ENCODE measurements around the gene NUMB. TPM values are rescaled to one million over a fixed set of nuclear protein-coding genes. Genes with fewer than 3 reads are reported as not detected.

NUMB gene
- polyA plus RNA-seq, 1 donor from 2014 or later = 11.5 TPM

GRCh38 chr14:73261520-73262426, 196.6 kb downstream of the NUMB start:
- Histone ChIP-seq H3K36me3 (ENCODE audit: insufficient read depth, low read length) (no peaks in the 10 kb centered on the region), H3K4me3 (ENCODE audit: low read length) (no peak overlapping the region), H3K27ac (ENCODE audit: low read length) (no peak overlapping the region), H4K20me1 (ENCODE audit: insufficient read depth) (no peaks in the 10 kb centered on the region), H3K27me3 (ENCODE audit: insufficient read depth, low read depth, low read length) (no peaks in the 10 kb centered on the region), H3K4me2 (ENCODE audit: low read length) (no peak overlapping the region), H3K9me2 (ENCODE audit: insufficient read depth, low read length) (no peaks in the 10 kb centered on the region), H3F3A (ENCODE audit: insufficient read depth, low read length, poor library complexity, severe bottlenecking) (no peaks in the 10 kb centered on the region), H3K79me2 (replicated peaks; ENCODE audit: insufficient read depth, low read length) (no peaks in the 10 kb centered on the region), H3K9me3 (ENCODE audit: low read length) (no peaks in the 10 kb centered on the region), H2AFZ (ENCODE audit: low read depth, low read length) (no peak overlapping the region), H3K9ac (ENCODE audit: low read length) (no peak overlapping the region)
- no peak for TF ChIP-seq POLR2AphosphoS5 (IDR thresholded peaks at IDR 0.05)
- TF ChIP-seq RAD21 (conservative IDR thresholded peaks at IDR 0.05) = no peak

- Histone ChIP-seq H4K20me1 (ENCODE audit: insufficient read depth) (no peaks in the 10 kb centered on the region), H3K9me3 (ENCODE audit: low read length) (no peaks in the 10 kb centered on the region), H3K4me3 (ENCODE audit: low read length) (no peak overlapping the region), H3K4me2 (ENCODE audit: low read length) (no peak overlapping the region), H2AFZ (ENCODE audit: low read depth, low read length) (no peak overlapping the region), H3K36me3 (ENCODE audit: insufficient read depth, low read length) (no peaks in the 10 kb centered on the region), H3K9me2 (ENCODE audit: insufficient read depth, low read length) (no peaks in the 10 kb centered on the region), H3K27me3 (ENCODE audit: insufficient read depth, low read depth, low read length) (no peaks in the 10 kb centered on the region), H3K27ac (ENCODE audit: low read length) (no peak overlapping the region), H3K9ac (ENCODE audit: low read length) (no peak overlapping the region), H3F3A (ENCODE audit: insufficient read depth, low read length, poor library complexity, severe bottlenecking) (no peaks in the 10 kb centered on the region), H3K79me2 (replicated peaks; ENCODE audit: insufficient read depth, low read length) (no peaks in the 10 kb centered on the region)
- TF ChIP-seq SMC3 (conservative IDR thresholded peaks at IDR 0.05; ENCODE audit: poor library complexity) (no peak), POLR2AphosphoS5 (IDR thresholded peaks at IDR 0.05) (no peak), RAD21 (conservative IDR thresholded peaks at IDR 0.05) (no peak), REST (IDR thresholded peaks at IDR 0.05; ENCODE audit: borderline replicate concordance) (no peak), CTCF (IDR thresholded peaks at IDR 0.05; ENCODE audit: poor library complexity, severe bottlenecking) (no peak), MXI1 (conservative IDR thresholded peaks at IDR 0.05; ENCODE audit: poor library complexity, severe bottlenecking) (no peak), TAF1 (IDR thresholded peaks at IDR 0.05; ENCODE audit: low read depth) (no peak), EP300 (conservative IDR thresholded peaks at IDR 0.05; ENCODE audit: poor library complexity, severe bottlenecking) (no peak), EZH2 (IDR thresholded peaks at IDR 0.05; ENCODE audit: borderline replicate concordance, insufficient read depth, low read length, poor library complexity, severe bottlenecking) (no peak)
Observed at GRCh38 chr14:73261075-73261474, 197.3 kb downstream of the NUMB start.
